IMR-90 (cell line): ENCODE measurements around the gene PNPLA1. TPM values are rescaled to one million over a fixed set of nuclear protein-coding genes. Genes with fewer than 3 reads are reported as not detected.
A peak's percentile ranks its signal among the peaks of the same experiment; 100 is the strongest.

Experiments
- ATAC-seq: fragments of 200-7000 bp; cut with Tn5 transposase; 2 replicates; pipeline ENCODE4 v1.9.1; 2020; ENCODE audit warnings: low read depth, mild to moderate bottlenecking, moderate library complexity
- BruUV-seq: library from RNA; stranded (reverse); fragments of 400-500 nt; replicated peaks from 2 replicates; lab custom pipeline; 2021; lab: Mats Ljungman, UMichigan
- CTCF ChIA-PET: fragments of 300-600 bp; formaldehyde crosslinking; extraction: SDS; loops from one replicate; lab custom pipeline; 2021; ENCODE audit warnings: antibody characterized with exemption; lab: Yijun Ruan, JAX
- POLR2A ChIA-PET: fragments of 300-600 bp; sonication (Branson Sonifier 250); formaldehyde crosslinking; loops from one replicate; lab custom pipeline; 2022; ENCODE audit warnings: antibody characterized with exemption; ENCODE audit not compliant: unreplicated experiment; lab: Charles Lee
- DNase-seq: peaks from one replicate; pipeline ENCODE4 v3.0.0; 2013
- H2AFZ ChIP-seq: replicated peaks from 2 replicates; pipeline ENCODE3; 2013; ENCODE audit warnings: low read length, mild to moderate bottlenecking; ENCODE audit not compliant: poor library complexity
- H2AK5ac ChIP-seq: 2 replicates; pipeline ENCODE4 v1.6.1; 2013; ENCODE audit warnings: low read depth, low read length, inconsistent platforms
- H2AK9ac ChIP-seq: replicated peaks from 2 replicates; pipeline ENCODE3; 2013; ENCODE audit warnings: mild to moderate bottlenecking, low read depth, low read length, moderate library complexity; ENCODE audit not compliant: poor library complexity
- H2BK120ac ChIP-seq: 2 replicates; pipeline ENCODE4 v1.6.1; 2013; ENCODE audit warnings: low read depth, low read length, inconsistent platforms
- H2BK15ac ChIP-seq: 3 replicates; pipeline ENCODE4 v1.6.1; 2013; ENCODE audit warnings: low read depth, low read length, inconsistent platforms
- H2BK20ac ChIP-seq: 2 replicates; pipeline ENCODE4 v1.6.1; 2013; ENCODE audit warnings: low read depth, mild to moderate bottlenecking, inconsistent platforms, low read length, moderate library complexity
- H2BK5ac ChIP-seq: 2 replicates; pipeline ENCODE4 v1.6.1; 2013; ENCODE audit warnings: mild to moderate bottlenecking, low read depth, low read length, inconsistent platforms; ENCODE audit not compliant: poor library complexity, severe bottlenecking
- H3K14ac ChIP-seq: replicated peaks from 2 replicates; pipeline ENCODE4 v1.6.1; 2013; ENCODE audit warnings: low read depth, low read length, inconsistent platforms
- H3K18ac ChIP-seq: 2 replicates; pipeline ENCODE4 v1.6.1; 2013; ENCODE audit warnings: low read depth, low read length, control low read depth
- H3K23ac ChIP-seq: 2 replicates; pipeline ENCODE4 v1.6.1; 2013; ENCODE audit warnings: low read depth, low read length, inconsistent platforms
- H3K27ac ChIP-seq: 2 replicates; pipeline ENCODE4 v1.5.1; 2013; ENCODE audit warnings: mild to moderate bottlenecking, control low read depth, low read length; ENCODE audit not compliant: insufficient read depth
- H3K27me3 ChIP-seq: 2 replicates; pipeline ENCODE4 v1.6.1; 2013; ENCODE audit warnings: low read length; ENCODE audit not compliant: control insufficient read depth, insufficient read depth
- H3K36me3 ChIP-seq: 2 replicates; pipeline ENCODE4 v1.6.1; 2013; ENCODE audit warnings: low read length, mixed read lengths; ENCODE audit not compliant: control insufficient read depth, insufficient read depth
- H3K4ac ChIP-seq: 2 replicates; pipeline ENCODE4 v1.6.1; 2013; ENCODE audit warnings: low read depth, low read length, inconsistent platforms
- H3K4me1 ChIP-seq: 2 replicates; pipeline ENCODE4 v1.6.1; 2013; ENCODE audit warnings: low read length, mixed read lengths; ENCODE audit not compliant: control insufficient read depth, insufficient read depth
- H3K4me2 ChIP-seq: 2 replicates; pipeline ENCODE4 v1.6.1; 2013; ENCODE audit warnings: low read depth, mild to moderate bottlenecking, control low read depth, low read length, moderate library complexity
- H3K4me3 ChIP-seq: 2 replicates; pipeline ENCODE4 v1.5.1; 2013; ENCODE audit warnings: low read depth, mild to moderate bottlenecking, control low read depth, low read length, moderate library complexity; ENCODE audit not compliant: insufficient read depth
- H3K56ac ChIP-seq: 2 replicates; pipeline ENCODE4 v1.6.1; 2013; ENCODE audit warnings: low read length, inconsistent platforms; ENCODE audit not compliant: insufficient read depth; ENCODE audit errors: extremely low read depth
- H3K79me1 ChIP-seq, 2 experiments: 2 replicates each; pipeline ENCODE4 v1.6.1; 2013; ENCODE audit warnings: low read length in 2 of 2, inconsistent platforms in 1 of 2, low read depth in 1 of 2
- H3K9ac ChIP-seq: 2 replicates; pipeline ENCODE4 v1.6.1; 2013; ENCODE audit warnings: low read depth, low read length, control low read depth
- H3K9me1 ChIP-seq: 2 replicates; pipeline ENCODE4 v1.6.1; 2013; ENCODE audit warnings: low read length, inconsistent platforms; ENCODE audit not compliant: insufficient read depth
- H3K9me3 ChIP-seq: 2 replicates; pipeline ENCODE4 v1.6.1; 2013; ENCODE audit warnings: low read length; ENCODE audit not compliant: control insufficient read depth, insufficient read depth
- H4K20me1 ChIP-seq: 2 replicates; pipeline ENCODE4 v1.6.1; 2013; ENCODE audit warnings: low read length, inconsistent platforms; ENCODE audit not compliant: insufficient read depth
- H4K5ac ChIP-seq: 2 replicates; pipeline ENCODE4 v1.6.1; 2013; ENCODE audit warnings: mild to moderate bottlenecking, low read depth, low read length, control low read depth
- H4K8ac ChIP-seq, 2 experiments: 2 replicates each; pipeline ENCODE4 v1.6.1; 2013; ENCODE audit warnings: low read depth in 2 of 2, low read length in 2 of 2, control low read depth in 1 of 2, inconsistent platforms in 1 of 2
- H4K91ac ChIP-seq: 2 replicates; pipeline ENCODE4 v1.6.1; 2013; ENCODE audit warnings: low read depth, low read length, inconsistent platforms; ENCODE audit not compliant: insufficient read depth
- BHLHE40 ChIP-seq: fragments of 150-350 bp; IDR thresholded peaks from 2 replicates; pipeline ENCODE4 v1.6.1; 2016; ENCODE audit warnings: mild to moderate bottlenecking, low read depth, low read length
- CEBPB ChIP-seq: IDR thresholded peaks from 2 replicates; pipeline ENCODE4 v1.6.1; 2012; ENCODE audit warnings: low read depth, low read length, improper control_type of control experiment
- CHD1 ChIP-seq: IDR thresholded peaks from 2 replicates; pipeline ENCODE4 v1.6.1; 2012; ENCODE audit warnings: low read depth, low read length, improper control_type of control experiment
- POLR2A ChIP-seq: IDR thresholded peaks from 2 replicates; pipeline ENCODE4 v1.6.1; 2012; ENCODE audit warnings: mild to moderate bottlenecking, low read depth, low read length
- RCOR1 ChIP-seq: IDR thresholded peaks from 2 replicates; pipeline ENCODE4 v1.6.1; 2012; ENCODE audit warnings: mild to moderate bottlenecking, low read length, improper control_type of control experiment; ENCODE audit not compliant: insufficient replicate concordance
- RFX5 ChIP-seq: IDR thresholded peaks from 2 replicates; pipeline ENCODE4 v1.8.0; 2012; ENCODE audit warnings: low read depth, mild to moderate bottlenecking, low read length, moderate library complexity
- SMC3 ChIP-seq: fragments of 150-350 bp; IDR thresholded peaks from 2 replicates; pipeline ENCODE4 v1.6.1; 2016; ENCODE audit warnings: low read depth, mild to moderate bottlenecking, antibody characterized with exemption, low read length, moderate library complexity
- WGBS, 2 experiments: methylation state at CpG; one replicate each; pipeline versions ENCODE4 v1.1.5 to v1.1.7; 2013; ENCODE audit warnings: missing lambda C conversion rate in 2 of 2; ENCODE audit not compliant: insufficient read length in 1 of 2; ENCODE audit errors: extremely low coverage in 2 of 2; 5-methylcytosine and 5-hydroxymethylcytosine counted together
- dilution Hi-C: fragments of 300-500 bp; cut with HindIII; formaldehyde crosslinking; loops from one replicate; pipeline ENCODE4 v1.14.3; 2018; ENCODE audit warnings: low sequenced_read_pairs; ENCODE audit not compliant: unreplicated experiment
- in situ Hi-C: fragments of 300-500 bp; cut with MboI; formaldehyde crosslinking; loops from 3 replicates; pipeline ENCODE4 v1.14.3; 2019; ENCODE audit warnings: low sequenced_read_pairs, inconsistent platforms, mixed read lengths
- intact Hi-C: fragments of 100-400 bp; cut with micrococcal nuclease; formaldehyde crosslinking; loops from 2 replicates; pipeline ENCODE4 v1.10.0; 2022
- polyA plus RNA-seq, 3 experiments: library from polyadenylated mRNA; depleted of rRNA; stranded (reverse); fragments of >200 nt; gene quantifications; 2 replicates each; pipeline ENCODE4 v1.2.3, GENCODE V29; 2012; ENCODE audit warnings: low replicate concordance in 1 of 3
- total RNA-seq: library from RNA; depleted of rRNA; stranded (reverse); fragments of >200 nt; gene quantifications from 2 replicates; pipeline ENCODE4 v1.2.3, GENCODE V29; 2012

PNPLA1 gene
- total and polyA plus RNA-seq, 2 of the 4 experiments (the other 2 are of a cell fraction), result not detected

DNA sequence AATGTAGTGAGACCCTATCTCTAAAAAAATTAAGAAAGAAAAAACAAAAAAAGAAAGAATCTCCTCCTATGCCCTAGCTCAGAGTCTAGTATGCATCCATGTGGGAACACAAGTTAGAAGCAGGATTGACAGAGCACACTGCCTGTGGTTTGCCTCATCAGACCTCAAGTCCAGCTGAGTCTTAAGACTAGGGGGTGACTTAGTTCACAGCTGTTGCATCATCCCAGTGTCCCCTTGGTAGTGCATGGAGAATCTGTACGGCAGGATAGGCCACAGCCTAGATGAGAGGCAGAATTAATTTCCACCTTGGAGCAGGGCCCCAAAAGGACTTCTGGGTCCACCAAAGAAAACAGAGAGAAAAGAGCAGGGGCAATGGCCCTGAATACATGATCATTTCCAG, 13.7 kb downstream of the PNPLA1 start:
- BruUV-seq, result no TSS peak
- intact Hi-C loops, result no loop called here
- DNase-seq, result no peak
- H2BK15ac ChIP-seq, result no peak overlapping the region
- H2AK9ac ChIP-seq, result no peak overlapping the region
- no peaks in the 10 kb centered on the region for H3K36me3 ChIP-seq
- no peak overlapping the region for H3K4me3 ChIP-seq
- no peak overlapping the region for H4K5ac ChIP-seq
- no peaks in the 10 kb centered on the region for H3K79me1 ChIP-seq
- H3K9me1 ChIP-seq, result no peaks in the 10 kb centered on the region
- no peak overlapping the region for H3K27ac ChIP-seq
- CTCF ChIA-PET, result no interaction called here
- 100% methylated on average over 1 of the region's 1 CpG; no CpG with 5 or more reads in 1 of the 2 experiments for WGBS, 2 experiments
- in situ Hi-C loops, result no loop called here
- ATAC-seq, result no peak
- H2BK120ac ChIP-seq, result no peak overlapping the region
- no peak overlapping the region for H3K56ac ChIP-seq
- no peak overlapping the region for H4K8ac ChIP-seq
- no peaks in the 10 kb centered on the region for H4K20me1 ChIP-seq
- no peak overlapping the region for H3K4ac ChIP-seq
- POLR2A ChIA-PET, result no interaction called here
- TF ChIP-seq CEBPB (peak; percentile 38; the same call in 1 of the 2 replicates), BHLHE40 (no peak), RCOR1 (no peak), CHD1 (no peak), SMC3 (no peak), POLR2A (no peak), RFX5 (no peak)
- peaks cover 65% of the 10 kb centered on the region for H3K27me3 ChIP-seq
- H3K14ac ChIP-seq, result no peak overlapping the region
- no peak overlapping the region for H3K18ac ChIP-seq
- H3K4me2 ChIP-seq, result no peak overlapping the region
- no peaks in the 10 kb centered on the region for H3K4me1 ChIP-seq
- no peak overlapping the region for H3K9ac ChIP-seq
- H2AK5ac ChIP-seq, result no peak overlapping the region
- H4K91ac ChIP-seq, result no peak overlapping the region
- no peak overlapping the region for H3K23ac ChIP-seq
- no peaks in the 10 kb centered on the region for H3K9me3 ChIP-seq
- H2BK20ac ChIP-seq, result no peak overlapping the region
- dilution Hi-C loops, result no loop called here
- H2AFZ ChIP-seq, result no peak overlapping the region
- H2BK5ac ChIP-seq, result no peak overlapping the region
